Adrenal gland (tissue), 5 donors: ENCODE measurements around the gene ENPP5.

Source experiments
- POLR2A ChIP-seq, 2 donors: fragments of 450-650 bp; IDR thresholded peaks; one replicate each; pipeline ENCODE4 v1.6.1; 2017; ENCODE audit warnings: antibody characterized with exemption in 2 of 2, mild to moderate bottlenecking in 2 of 2, moderate library complexity in 1 of 2
- TF ChIP-seq, protein P1 (sequence below), 6 experiments: fragments of 450-650 bp in 4 of 6; fragments of 200-600 bp in 2 of 6; sonication (generic) in 1 of 6; IDR thresholded peaks; 1 replicate in 5 of 6; 2 replicates in 1 of 6; pipeline versions ENCODE4 v1.5.1 to v1.8.0; 2016 to 2021; ENCODE audit warnings: antibody characterized with exemption in 6 of 6, mild to moderate bottlenecking in 2 of 6, moderate library complexity in 1 of 6
- donor health status: DM: no; HTN: no; CAD: no.

DNA sequence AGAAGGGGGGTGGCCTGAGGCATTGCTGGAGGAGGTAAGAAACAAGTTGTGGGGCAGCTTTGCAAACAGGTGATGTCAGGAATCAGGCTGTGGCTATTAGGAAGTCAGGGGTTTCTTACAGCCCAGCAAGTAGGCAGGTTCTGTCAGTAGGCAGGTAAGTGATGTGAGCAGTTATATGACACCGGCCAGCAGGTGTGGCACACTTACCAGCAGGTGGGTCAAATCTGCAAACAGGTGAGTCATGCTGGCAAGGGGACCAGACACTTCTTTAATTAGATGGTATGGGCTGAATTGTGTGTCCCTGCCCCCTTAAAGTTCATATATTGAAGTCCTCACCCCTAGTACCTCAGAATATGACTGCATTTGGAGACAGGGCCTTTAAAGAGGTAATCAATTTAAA lies 57.4 kb downstream of the ENPP5 start:
- TF ChIP-seq, protein P1, sequence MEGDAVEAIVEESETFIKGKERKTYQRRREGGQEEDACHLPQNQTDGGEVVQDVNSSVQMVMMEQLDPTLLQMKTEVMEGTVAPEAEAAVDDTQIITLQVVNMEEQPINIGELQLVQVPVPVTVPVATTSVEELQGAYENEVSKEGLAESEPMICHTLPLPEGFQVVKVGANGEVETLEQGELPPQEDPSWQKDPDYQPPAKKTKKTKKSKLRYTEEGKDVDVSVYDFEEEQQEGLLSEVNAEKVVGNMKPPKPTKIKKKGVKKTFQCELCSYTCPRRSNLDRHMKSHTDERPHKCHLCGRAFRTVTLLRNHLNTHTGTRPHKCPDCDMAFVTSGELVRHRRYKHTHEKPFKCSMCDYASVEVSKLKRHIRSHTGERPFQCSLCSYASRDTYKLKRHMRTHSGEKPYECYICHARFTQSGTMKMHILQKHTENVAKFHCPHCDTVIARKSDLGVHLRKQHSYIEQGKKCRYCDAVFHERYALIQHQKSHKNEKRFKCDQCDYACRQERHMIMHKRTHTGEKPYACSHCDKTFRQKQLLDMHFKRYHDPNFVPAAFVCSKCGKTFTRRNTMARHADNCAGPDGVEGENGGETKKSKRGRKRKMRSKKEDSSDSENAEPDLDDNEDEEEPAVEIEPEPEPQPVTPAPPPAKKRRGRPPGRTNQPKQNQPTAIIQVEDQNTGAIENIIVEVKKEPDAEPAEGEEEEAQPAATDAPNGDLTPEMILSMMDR (IDR thresholded peaks at IDR 0.05) = no peak
- no peak for TF ChIP-seq POLR2A (IDR thresholded peaks at IDR 0.05)
